ENCODE measurements around the gene IFT81.

The IFT81 gene

DNA sequence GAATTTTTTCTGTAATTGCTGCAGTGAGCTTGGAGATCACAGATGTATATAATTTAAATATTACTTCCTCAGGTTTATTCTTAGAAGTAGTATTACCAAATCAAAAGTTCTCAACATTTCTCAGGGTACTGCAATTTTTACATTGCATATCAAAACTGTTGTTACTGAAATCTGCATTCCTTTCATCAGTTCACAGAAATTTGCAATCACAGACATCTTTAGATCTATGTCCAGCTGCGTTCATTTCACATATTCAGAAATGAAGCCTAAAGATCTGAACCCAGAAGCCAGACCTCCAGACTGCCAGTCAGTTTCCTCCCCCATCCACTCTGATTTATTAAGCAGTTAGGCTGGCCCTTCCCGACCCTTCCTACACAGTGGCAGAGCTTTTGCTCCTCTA lies 18.2 kb upstream of the IFT81 start:
- Histone ChIP-seq H3K9me3 (no peaks in the 10 kb centered on the region), H3K36me3 (no peaks in the 10 kb centered on the region), H3K27ac (no peak overlapping the region), H3K4me1 (ENCODE audit: control insufficient read depth in 1 of 2, insufficient read depth in 1 of 2, low read depth in 1 of 2, low read length in 1 of 2) (no peaks in the 10 kb centered on the region), H3K4me3 (ENCODE audit: low read depth in 1 of 2, low read length in 1 of 2) (no peak overlapping the region), H3K27me3 (no peaks in the 10 kb centered on the region)
- TF ChIP-seq CTCF (IDR thresholded peaks at IDR 0.05): no peak

GRCh38 chr12:110107369-110108281 lies 16.5 kb upstream of the IFT81 start:
- Histone ChIP-seq H3K9me3 (no peaks in the 10 kb centered on the region), H3K27me3 (no peaks in the 10 kb centered on the region), H3K4me3 (ENCODE audit: low read depth in 1 of 2, low read length in 1 of 2) (no peak overlapping the region), H3K36me3 (no peaks in the 10 kb centered on the region), H3K4me1 (ENCODE audit: control insufficient read depth in 1 of 2, insufficient read depth in 1 of 2, low read depth in 1 of 2, low read length in 1 of 2) (no peaks in the 10 kb centered on the region), H3K27ac (no peak overlapping the region)
- TF ChIP-seq CTCF (IDR thresholded peaks at IDR 0.05): no peak

GRCh38 chr12:110108309-110109036 lies 15.7 kb upstream of the IFT81 start:
- Histone ChIP-seq H3K27me3 (no peaks in the 10 kb centered on the region), H3K36me3 (no peaks in the 10 kb centered on the region), H3K9me3 (no peaks in the 10 kb centered on the region), H3K4me3 (ENCODE audit: low read depth in 1 of 2, low read length in 1 of 2) (no peak overlapping the region), H3K27ac (no peak overlapping the region), H3K4me1 (ENCODE audit: control insufficient read depth in 1 of 2, insufficient read depth in 1 of 2, low read depth in 1 of 2, low read length in 1 of 2) (no peaks in the 10 kb centered on the region)
- TF ChIP-seq CTCF (IDR thresholded peaks at IDR 0.05): no peak

GRCh38 chr12:110109037-110109836 lies 14.9 kb upstream of the IFT81 start:
- no peaks in the 10 kb centered on the region for H3K4me1 ChIP-seq (ENCODE audit: control insufficient read depth in 1 of 2, insufficient read depth in 1 of 2, low read depth in 1 of 2, low read length in 1 of 2)
- H3K27me3 ChIP-seq: no peaks in the 10 kb centered on the region
- no peak overlapping the region for H3K4me3 ChIP-seq (ENCODE audit: low read depth in 1 of 2, low read length in 1 of 2)
- no peak overlapping the region for H3K27ac ChIP-seq
- no peak for TF ChIP-seq CTCF (IDR thresholded peaks at IDR 0.05)
- no peaks in the 10 kb centered on the region for H3K9me3 ChIP-seq
- H3K36me3 ChIP-seq: no peaks in the 10 kb centered on the region

GRCh38 chr12:110109837-110110535 lies 14.2 kb upstream of the IFT81 start:
- H3K4me1 ChIP-seq (ENCODE audit: control insufficient read depth in 1 of 2, insufficient read depth in 1 of 2, low read depth in 1 of 2, low read length in 1 of 2): no peaks in the 10 kb centered on the region
- no peaks in the 10 kb centered on the region for H3K27me3 ChIP-seq
- H3K4me3 ChIP-seq (ENCODE audit: low read depth in 1 of 2, low read length in 1 of 2): no peak overlapping the region
- H3K36me3 ChIP-seq: no peaks in the 10 kb centered on the region
- TF ChIP-seq CTCF (IDR thresholded peaks at IDR 0.05): no peak
- H3K27ac ChIP-seq: no peak overlapping the region
- no peaks in the 10 kb centered on the region for H3K9me3 ChIP-seq

Data from neutrophil (primary cell).